NCI-H774 (cell line): ENCODE results near the gene GDNF.
"Not testable (repeated sequence)": the region's sequence is repeated elsewhere in the genome, so short reads cannot be mapped to it uniquely, and the experiment has no call there.

Experiments
- DNase-seq: peaks from one replicate; lab custom pipeline; 2025; lab: John Stamatoyannopoulos, UW

Gene GDNF

GRCh38 chr5:37816331-37816730 lies 23.5 kb downstream of the GDNF start:
- DNase-seq: no peak

DNA sequence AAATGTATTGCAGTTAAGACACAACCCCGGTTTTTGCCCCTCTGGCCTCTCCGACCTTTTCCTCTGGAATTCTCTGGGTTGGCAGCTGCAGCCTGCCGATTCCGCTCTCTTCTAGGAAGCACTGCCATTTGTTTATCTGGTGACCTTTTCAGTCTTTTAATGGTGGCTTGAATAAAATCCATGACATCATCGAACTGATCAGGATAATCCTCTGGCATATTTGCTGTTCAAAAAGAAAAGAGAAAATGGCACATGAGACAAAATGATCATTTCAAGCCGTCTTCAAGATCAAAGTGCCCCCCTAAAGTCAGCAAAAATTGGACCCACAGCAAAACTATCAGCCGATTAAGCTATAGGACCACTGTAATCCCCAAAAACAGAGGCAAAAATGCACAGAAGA lies 23.9 kb downstream of the GDNF start:
- no peak for DNase-seq

GRCh38 chr5:37814699-37815098 lies 25.1 kb downstream of the GDNF start:
- no peak for DNase-seq

GRCh38 chr5:37812365-37812764 lies 27.5 kb downstream of the GDNF start:
- DNase-seq: no peak

DNA sequence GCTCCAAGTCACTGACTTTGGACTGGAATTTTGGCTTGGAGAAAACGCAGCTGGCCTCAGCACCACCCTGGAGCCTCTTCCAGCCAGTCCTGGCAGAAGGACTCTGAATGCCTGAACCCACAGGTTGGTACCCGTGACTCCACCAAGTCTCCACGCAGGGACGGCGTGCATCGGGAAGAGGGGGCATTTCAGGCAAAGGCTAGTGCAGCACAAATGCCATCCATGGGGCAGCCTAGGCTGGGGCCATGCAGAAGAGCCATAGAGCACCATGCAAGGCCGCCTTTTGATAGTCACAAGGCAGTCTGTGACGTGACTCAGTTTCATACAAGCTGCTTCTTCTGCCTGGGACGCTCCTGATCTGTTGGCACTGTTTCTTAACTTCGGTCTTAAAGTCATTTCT lies 28.0 kb downstream of the GDNF start:
- no peak for DNase-seq

- DNase-seq: no peak
These were observed 29.5 kb downstream of the GDNF start for GRCh38 chr5:37810311-37810710.

DNA sequence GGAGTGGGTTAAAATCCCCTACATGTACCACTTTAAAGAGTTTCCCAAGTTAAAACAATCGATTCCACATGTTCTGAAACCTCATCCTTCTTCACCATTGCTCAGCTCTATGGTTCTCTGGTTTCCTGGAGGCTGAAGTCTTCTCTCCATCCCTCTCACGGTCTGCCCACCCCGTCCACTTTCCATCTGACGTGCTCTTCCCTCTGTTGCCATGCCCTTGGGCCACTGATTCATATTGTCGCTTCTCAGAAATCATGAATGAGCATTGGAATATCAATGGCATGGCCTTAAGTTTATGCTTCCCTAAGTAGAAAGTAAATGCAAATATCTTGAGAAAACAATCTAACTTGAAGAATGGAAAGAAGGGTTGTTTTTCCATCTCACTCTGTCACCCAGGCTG lies 30.9 kb downstream of the GDNF start:
- no peak for DNase-seq

DNA sequence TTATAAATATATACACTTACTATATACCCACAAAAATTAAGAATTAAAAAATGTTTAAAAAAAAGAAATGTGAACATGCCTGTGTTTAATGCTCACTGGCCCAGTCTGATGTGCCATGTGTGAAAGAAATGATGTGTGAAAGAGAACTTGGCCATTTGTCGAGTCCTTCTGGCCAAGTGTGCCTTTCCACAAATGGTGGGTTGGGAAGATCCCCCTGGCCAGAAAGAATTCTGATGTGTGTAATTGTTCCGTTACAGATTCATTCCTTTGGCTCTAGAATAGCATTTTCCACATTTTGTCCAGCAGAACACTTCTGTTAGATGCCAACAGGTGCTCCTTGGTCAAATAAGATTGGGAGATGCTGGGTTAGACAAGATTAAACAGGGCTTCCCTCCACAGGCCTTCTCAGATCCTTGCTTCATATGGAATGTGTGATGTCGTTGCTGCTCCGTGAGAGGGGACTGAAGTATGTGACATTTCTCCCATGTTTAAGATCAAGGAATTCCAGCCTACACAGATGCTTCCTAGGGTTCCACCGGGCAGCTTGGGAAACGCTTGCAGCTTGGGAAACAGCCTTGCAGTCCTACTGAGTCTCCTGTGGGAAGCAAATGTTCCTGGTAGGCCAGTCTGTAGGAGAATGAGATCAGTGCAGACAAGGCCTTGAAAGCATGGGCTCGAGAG lies 32.1 kb downstream of the GDNF start:
- DNase-seq: no peak

GRCh38 chr5:37807015-37807414 lies 32.8 kb downstream of the GDNF start:
- DNase-seq: no peak

DNA sequence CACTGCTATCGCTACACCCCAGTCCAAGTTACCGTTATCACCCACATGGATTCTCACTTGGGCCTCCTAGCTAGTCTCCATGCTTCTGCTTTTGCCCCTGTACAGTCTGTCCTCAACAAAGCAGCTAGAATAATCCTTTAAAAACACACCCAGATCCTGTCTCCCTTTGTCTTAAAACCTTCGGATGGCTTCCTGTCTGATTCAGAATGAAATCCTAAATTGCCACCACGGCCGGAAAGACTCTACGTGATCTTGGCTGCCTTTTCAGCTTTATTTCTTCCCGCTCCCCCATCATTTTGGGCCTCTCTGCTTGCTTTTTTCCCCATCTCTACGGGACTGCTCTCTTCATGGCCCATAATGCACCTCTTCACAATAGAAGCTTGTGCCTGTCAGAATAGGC lies 33.4 kb downstream of the GDNF start:
- DNase-seq: no peak

- DNase-seq: no peak
These were observed 33.8 kb downstream of the GDNF start for GRCh38 chr5:37806016-37806415.

DNA sequence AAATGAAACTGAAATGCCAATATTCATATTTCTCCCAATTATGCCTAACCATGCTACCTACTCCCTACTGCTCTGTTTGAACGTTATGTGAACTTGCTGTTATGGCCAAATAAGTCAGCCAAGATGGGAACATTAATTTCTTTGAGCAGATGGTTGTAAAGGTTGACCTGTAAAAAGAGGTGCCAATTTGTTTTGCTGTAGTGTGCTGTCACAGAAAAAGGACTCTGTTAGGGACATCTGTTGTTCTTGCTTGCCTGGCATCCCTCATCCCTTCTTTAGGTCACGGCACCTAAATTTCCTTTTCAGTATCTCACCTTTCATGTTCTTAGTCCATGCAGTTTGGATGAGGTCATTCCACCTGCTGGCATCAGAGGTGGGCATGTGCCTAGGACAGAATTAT lies 35.4 kb downstream of the GDNF start:
- DNase-seq: no peak

DNA sequence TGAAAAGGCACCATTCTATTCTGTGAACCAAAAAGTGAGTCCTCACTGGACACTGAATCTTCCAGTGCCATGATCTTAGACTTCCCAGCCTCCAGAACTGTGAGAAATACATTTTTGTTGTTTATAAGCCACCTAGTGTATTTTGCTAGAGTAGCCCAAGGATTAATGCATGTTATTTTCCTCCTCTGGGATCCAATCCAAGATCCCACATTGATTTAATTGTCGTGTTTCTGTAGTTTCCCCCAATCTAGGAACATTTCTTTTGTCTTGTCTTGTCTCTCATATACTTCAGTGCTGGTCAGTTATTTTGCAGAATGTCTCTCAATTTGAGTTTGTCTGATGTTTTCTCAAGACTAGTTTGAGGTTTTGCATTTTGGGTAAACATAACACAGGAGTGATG lies 36.4 kb downstream of the GDNF start:
- no peak for DNase-seq

GRCh38 chr5:37801521-37801920 lies 38.3 kb downstream of the GDNF start:
- DNase-seq: no peak

GRCh38 chr5:37799865-37800421 lies 39.9 kb downstream of the GDNF start:
- DNase-seq: no peak

- not testable (repeated sequence) for DNase-seq
These were observed 43.4 kb downstream of the GDNF start for GRCh38 chr5:37796435-37796834.

GRCh38 chr5:37795292-37795691 lies 44.5 kb downstream of the GDNF start:
- DNase-seq: not testable (repeated sequence)

DNA sequence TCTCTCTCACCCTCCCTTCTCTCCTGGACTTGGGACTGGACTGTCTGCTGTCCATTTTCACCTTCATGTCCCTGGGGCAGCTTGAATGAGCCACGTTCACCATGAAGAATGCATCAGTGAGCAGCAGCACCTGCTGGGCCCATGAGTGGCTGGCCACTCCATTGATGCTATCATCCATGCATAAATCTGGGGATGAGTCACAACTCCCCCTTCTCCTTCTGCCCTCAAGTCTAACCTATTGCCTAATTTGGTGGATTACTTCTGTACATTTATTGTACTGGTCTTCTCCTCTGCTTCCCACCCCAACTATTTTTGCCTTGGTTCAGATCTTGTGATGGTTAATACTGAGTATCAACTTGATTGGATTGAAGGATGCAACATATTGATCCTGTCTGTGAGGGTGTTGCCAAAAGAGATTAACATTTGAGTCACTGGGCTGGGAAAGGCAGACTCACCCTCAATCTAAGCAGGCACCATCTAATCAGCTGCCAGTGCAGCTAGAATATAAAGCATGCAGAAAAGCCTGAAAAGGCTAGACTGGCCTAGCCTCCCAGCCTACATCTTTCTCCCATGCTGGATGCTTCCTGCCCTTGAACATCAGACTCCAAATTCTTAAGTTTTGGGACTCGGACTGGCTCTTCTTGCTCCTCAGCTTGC lies 46.7 kb downstream of the GDNF start:
- no peak for DNase-seq

DNA sequence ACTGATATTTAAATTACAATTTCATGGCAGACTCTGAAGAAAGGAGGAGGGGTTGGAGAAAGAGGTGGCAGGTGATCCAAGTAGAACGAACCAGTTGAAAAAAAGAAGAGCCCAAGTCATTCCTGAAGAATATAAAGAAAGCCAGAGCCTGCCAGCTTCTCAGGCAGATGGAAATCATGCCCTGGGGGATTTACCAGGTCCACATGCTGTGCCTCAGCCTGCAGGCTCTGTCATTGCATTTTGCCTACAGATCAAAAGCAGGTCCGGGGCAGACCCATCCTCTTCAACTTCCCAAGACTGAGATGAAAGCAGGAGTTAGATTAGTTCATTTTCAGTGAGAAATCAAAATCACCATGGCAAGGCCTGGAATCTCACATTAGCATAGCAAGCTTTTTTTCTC lies 48.5 kb downstream of the GDNF start:
- DNase-seq: no peak

GRCh38 chr5:37789991-37790390 lies 49.9 kb downstream of the GDNF start:
- DNase-seq: no peak

DNA sequence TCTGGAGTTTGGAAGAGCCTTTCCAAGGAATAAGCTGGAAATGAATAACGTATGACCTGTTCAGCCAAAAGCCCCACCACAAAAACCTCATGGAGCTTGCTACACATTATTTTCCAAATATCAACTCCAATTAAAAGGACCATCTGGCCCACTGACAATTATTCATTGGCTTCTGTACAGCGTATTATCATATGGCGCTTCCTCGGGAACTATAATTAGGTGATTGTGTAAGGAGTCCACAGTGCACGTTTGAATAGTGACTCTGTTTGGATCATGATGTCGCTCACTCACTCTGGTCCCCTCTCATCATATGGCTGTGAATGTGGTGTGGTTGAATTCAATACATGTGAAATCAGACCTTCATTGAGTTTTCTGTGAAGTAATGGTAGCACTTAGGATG lies 52.1 kb downstream of the GDNF start:
- DNase-seq: no peak

GRCh38 chr5:37786862-37787519 lies 52.9 kb downstream of the GDNF start:
- DNase-seq: no peak

DNA sequence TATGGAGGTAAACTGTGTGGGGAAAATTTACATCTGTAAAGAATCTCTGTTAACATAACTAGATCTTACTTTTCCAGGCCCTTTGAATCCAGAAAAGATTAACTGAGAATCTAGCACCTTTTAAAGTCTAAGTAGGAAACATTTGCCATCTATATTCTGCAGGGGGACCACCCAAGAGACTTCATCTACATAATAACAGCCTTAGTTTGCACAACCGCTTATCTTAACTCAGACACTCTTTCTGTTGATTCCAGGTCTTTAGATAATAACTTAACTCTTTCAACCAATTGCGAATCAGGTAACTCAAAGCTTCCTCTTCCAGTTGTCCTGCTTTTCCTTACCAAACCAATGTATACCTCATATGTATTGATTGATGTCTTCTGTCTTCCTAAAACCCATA lies 53.4 kb downstream of the GDNF start:
- DNase-seq: no peak
